Activated T-cell treated with anti-CD3 and anti-CD28 coated beads for 48 hours (primary cell): ENCODE results near the gene PCBP1.
"Not testable (repeated sequence)": the region's sequence is repeated elsewhere in the genome, so short reads cannot be mapped to it uniquely, and the experiment has no call there.

ENCODE experiments used
- DNase-seq: peaks from one replicate; pipeline ENCODE4 v3.0.0-alpha.2; 2020; ENCODE audit warnings: low read depth

PCBP1 gene

DNA sequence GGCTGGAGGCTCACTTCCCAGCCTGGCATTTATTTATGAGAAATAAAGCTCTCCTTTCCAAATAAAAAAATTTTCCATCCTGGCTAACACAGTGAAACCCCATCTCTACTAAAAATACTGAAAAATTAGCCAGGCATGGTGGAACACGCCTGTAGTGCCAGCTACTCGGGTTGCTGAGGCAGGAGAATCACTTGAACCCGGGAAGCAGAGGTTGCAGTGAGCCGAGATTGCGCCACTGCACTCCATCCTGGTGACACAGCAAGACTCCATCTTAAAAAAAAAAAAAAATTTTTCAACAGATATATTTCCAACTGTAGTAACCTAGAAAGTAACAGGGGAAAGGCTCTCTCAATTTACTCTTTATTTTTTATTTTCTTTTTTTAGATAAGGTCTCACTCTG, 6.1 kb upstream of the PCBP1 start:
- DNase-seq = no peak

DNA sequence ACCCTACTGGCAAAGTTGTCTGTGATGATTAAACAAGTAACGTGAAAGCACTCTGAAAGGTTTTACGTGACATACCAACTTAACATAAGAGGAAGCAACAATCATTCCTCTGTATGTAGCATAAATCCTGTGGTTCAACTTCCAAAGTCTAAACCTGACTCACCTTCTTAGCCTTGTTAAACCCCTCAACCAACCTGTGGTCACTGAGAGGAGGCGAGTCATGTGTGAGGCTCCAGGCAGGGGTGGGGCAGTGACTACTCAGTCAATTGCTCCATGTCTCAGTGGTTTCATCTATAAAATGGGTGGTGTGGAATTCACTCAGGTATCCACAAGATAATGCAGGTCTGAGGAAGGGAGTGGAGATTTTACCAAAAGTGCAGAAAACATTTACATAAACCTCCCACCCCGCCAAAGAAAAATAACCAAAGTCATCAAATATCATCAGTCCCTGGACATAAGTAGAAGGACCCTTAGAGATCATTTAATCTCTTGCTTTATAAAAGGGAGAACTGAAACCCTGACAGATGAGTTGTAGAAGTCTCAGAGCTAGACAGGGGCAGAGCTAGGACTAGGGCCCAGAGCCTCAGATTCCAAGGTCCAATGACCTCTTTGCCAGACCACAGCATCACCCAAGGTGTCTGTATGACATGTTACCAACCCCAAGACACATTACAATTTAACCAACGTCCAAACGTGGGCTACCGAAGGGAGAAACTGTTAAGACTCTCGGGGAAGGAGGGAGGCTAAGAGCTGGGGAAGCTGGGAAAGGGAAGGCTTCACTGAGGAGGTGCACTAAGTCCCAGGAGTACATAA, 3.7 kb upstream of the PCBP1 start:
- DNase-seq = peak; percentile 58

DNA sequence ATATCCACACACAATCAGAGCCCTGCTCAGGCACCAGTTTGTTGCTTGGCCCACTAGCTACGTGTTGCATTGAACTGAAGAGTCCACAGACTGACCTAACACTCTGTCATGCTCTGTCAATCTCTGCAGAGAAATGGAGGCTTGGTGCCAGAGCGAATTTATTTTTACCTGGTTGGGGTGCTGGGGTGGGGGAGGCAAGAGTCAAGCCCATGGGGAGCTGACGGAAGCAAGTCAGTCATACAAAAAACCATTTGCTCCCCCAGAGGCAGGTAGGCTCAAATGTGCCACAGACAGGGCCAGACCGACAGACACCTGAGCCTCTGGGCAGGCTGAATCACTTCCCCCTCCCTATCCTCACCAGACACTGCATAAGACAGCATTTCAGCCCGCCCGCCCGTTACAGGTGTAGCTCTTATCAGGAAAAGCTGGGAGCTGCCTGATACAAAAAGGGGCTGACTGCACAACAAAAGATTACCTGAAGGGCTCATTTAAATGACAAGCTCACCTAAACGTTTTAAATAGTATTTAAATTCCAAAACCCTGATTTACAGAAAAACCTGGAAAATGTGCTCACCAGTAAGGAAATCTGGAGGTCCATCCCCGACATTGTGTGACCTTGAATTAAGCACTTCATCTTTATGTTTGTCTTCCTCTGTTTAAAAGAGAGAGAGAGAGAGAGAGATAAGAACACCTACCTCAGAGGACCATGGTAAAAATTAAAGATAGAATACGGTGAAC, 2.1 kb upstream of the PCBP1 start:
- DNase-seq = peak; percentile 44

DNA sequence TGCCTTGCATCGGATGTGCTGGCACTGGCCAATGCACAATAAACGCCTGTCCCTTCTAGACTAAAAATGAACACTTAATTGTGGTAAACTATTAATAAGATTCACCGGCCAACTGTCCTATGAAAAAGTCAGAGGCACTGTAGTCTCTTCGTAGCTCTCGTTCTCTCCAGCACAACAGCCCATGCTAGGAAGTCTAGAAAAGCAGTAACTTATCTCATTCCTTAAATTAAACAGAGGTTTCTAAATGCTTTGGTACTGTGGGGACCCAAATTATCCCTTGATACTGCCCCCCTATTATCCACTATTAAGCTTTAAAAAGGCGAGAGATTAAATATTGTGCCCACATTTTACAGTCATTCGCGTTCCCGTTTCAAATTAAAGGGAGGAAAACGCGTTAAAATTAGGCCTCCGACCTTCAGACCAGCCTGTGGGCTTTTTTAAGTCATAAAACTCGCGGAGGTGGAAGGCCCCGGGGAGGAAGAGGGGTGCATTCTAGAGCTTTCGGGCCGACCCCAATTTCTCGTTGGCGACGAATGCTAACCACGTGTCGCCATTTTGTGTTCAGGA, 1.5 kb upstream of the PCBP1 start:
- no peak for DNase-seq

DNA sequence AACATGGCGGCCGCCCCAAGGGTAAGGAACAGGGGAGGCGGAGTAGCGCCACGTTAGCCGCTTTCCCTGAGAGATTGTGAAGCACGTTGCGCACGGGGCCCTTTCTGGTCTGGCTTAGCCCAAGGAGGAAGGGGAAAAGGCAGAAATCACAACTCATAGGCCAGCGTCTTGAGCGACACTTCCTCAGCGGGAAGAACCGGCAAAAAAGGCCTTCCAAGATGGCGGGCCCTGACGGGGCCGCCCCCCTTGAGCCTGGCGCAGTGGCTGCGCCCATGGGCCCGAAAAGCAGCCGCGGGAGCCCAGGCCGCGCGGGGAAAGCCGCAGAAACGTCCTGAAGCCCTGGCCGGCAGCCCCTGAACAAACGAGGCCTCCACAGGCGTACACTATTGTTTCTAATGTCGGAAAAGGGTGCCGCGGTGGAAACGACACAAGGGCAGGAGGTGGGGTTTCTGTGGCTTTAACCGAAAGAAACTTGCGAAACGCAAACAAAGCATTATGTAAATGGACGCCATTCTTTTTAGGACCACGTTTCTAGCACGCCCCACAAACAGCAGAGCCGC, 919 bp upstream of the PCBP1 start:
- peak; percentile 68 for DNase-seq

DNA sequence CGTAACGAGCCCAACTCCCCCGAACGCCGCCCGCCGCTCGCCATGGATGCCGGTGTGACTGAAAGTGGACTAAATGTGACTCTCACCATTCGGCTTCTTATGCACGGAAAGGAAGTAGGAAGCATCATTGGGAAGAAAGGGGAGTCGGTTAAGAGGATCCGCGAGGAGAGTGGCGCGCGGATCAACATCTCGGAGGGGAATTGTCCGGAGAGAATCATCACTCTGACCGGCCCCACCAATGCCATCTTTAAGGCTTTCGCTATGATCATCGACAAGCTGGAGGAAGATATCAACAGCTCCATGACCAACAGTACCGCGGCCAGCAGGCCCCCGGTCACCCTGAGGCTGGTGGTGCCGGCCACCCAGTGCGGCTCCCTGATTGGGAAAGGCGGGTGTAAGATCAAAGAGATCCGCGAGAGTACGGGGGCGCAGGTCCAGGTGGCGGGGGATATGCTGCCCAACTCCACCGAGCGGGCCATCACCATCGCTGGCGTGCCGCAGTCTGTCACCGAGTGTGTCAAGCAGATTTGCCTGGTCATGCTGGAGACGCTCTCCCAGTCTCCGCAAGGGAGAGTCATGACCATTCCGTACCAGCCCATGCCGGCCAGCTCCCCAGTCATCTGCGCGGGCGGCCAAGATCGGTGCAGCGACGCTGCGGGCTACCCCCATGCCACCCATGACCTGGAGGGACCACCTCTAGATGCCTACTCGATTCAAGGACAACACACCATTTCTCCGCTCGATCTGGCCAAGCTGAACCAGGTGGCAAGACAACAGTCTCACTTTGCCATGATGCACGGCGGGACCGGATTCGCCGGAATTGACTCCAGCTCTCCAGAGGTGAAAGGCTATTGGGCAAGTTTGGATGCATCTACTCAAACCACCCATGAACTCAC, 673 bp downstream of the PCBP1 start:
- peak; percentile 50 for DNase-seq

DNA sequence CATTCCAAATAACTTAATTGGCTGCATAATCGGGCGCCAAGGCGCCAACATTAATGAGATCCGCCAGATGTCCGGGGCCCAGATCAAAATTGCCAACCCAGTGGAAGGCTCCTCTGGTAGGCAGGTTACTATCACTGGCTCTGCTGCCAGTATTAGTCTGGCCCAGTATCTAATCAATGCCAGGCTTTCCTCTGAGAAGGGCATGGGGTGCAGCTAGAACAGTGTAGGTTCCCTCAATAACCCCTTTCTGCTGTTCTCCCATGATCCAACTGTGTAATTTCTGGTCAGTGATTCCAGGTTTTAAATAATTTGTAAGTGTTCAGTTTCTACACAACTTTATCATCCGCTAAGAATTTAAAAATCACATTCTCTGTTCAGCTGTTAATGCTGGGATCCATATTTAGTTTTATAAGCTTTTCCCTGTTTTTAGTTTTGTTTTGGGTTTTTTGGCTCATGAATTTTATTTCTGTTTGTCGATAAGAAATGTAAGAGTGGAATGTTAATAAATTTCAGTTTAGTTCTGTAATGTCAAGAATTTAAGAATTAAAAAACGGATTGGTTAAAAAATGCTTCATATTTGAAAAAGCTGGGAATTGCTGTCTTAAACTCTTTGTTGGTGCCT, 1.4 kb downstream of the PCBP1 start:
- DNase-seq = no peak

DNA sequence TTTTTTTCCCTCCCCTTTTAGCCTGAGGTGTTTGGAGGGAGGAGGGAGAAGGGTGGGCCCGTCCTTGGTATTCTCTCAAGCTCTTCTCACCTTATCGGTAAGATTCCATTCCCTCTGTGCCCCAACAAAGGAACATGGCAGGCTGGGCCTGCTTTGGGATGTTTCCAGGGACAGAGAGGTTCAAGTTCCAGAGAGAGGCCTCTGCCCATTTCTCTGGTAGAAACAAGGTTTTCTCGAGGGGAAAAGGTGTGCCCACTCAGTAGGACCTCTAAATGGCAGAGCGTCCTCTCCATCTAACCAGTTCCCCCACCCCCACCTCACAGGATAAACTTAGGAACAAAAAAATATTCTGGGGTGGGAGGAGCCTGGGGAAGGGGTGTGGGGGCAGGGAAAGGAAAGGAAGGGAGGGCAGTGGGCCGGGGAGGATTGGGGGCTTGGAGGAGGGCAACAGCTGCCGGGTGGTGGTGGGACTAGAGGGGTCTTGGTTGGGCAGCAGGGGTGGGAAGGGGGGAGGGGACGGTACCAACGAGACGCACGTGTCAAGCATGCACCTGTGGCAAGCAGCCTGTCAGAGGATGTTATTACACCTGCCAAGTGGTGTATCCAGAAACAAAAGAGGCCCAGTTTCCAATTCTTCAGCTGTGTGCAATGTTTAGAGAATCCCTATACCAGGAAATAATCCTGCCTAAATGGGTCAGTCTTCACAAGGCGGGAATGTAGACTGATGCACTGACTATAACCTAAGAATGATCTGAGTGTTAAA, 2.1 kb downstream of the PCBP1 start:
- no peak for DNase-seq

DNA sequence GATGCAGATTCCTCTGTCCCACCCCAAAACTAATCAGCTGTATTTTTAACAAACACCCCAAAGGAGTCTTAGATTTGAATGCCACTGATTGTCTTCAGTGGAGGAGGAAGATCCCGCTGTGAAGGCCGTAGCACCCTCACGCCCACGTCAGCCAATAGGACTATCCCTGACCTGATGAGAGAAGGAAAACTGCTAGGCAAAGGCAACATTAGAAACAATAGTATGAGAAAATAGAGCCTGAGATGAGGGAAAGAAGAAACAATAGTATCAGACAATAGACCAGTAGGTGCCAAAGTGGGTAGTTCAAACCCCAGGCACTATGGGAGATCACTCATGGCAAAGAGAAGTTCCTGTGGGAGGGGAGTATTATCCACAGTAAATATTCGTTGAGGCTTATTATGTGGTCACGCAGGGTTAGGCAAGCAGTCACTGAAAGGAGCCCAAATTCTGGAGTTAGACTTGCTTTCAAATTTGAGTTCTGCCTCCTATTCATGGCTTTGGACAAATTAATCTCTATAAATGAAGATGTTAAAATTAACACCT, 2.8 kb downstream of the PCBP1 start:
- no peak for DNase-seq

DNA sequence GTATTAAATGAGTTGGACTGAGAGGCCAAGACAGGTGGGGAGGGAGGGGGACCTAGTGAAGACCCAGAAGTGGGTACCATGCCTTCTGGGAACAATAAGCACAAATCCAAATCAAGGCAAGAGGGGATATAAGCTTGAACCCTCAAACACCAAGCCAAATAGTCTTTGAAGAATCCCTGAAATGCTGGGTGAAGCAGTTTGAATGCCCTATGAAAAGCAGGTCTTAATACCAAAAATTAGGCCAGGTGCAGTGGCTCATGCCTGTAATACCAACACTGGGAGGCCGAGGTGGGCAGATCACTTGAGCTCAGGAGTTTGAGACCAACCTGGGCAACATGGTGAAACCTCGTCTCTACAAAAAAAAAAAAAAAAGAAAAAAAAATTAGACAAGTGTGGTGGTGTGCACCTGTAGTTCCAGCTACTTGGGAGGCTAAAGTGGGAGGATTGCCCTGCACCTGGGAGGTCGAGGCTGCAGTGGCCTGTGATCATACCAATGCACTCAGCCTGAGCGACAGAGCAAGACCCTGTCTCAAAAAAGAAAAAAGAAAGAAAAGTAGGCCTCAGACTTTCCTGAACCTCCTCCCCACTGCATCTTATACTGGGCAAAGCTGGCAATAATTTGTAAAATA, 3.5 kb downstream of the PCBP1 start:
- no peak for DNase-seq

DNA sequence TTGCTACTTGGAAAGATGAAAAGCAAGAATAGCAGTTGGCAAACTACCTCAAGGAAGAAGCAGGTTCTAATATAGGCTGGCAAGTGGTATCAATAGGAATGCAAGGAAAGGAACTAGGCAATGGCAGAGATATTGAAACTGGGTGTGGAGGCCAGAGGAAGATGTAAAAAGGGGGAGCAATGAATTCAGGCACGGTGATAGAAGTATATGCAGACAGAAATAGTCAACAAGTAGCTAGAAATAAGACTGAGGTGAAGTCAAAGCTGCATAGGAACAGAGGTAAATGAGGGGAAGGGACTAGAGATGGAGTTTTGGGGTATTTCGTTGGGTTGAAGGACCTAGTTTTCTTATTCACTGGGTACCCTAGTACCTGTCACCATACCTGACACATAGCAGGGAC, 4.1 kb downstream of the PCBP1 start:
- DNase-seq = no peak

DNA sequence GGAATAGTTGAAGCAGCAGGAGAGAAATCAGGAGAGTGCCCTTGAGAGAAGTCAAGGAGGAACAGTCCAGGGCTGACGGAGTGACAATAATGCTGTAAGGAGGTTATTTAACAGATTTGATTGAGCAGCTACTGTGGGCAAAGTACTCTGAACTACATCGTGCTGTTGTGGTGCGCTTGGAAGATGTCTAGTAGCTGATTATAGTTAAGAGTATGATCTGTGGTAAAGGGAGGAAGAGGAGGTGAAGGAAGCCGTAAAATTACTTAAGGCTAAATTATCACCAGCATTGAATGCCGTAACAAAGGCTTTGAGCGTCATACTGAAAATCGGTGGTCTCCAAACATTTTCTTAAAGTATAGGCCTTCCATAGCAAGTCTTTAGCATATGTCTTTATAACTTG, 4.5 kb downstream of the PCBP1 start:
- DNase-seq = no peak

DNA sequence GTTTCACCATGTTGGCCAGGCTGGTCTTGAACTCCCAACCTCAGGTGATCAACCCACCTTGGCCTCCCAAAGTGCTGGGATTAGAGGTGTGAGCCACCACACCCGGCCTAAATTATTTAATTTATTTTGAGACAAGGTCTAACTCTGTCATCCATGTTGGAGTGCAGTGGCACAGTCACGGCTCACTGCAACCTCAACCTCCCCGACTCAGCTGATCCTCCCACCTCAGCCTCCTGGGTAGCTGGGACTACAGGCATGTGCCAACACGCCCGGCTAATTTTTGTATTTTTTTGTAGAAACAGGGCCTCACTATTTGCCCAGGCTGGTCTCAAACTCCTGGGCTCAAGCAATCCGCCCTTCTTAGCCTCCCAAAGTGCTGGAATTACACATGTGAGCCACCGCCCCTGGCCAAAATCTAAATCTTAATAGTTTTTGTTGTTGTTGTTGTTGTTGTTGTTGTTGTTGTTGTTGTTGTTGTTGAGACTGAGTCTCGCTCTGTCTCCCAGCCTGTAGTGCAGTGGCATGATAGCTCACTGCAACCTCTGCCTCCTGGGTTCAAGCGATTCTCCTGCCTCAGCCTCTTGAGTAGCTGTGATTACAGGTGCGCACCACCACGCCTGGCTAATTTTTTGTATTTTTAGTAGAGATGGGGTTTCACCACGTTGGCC, 5.4 kb downstream of the PCBP1 start:
- DNase-seq = not testable (repeated sequence)

DNA sequence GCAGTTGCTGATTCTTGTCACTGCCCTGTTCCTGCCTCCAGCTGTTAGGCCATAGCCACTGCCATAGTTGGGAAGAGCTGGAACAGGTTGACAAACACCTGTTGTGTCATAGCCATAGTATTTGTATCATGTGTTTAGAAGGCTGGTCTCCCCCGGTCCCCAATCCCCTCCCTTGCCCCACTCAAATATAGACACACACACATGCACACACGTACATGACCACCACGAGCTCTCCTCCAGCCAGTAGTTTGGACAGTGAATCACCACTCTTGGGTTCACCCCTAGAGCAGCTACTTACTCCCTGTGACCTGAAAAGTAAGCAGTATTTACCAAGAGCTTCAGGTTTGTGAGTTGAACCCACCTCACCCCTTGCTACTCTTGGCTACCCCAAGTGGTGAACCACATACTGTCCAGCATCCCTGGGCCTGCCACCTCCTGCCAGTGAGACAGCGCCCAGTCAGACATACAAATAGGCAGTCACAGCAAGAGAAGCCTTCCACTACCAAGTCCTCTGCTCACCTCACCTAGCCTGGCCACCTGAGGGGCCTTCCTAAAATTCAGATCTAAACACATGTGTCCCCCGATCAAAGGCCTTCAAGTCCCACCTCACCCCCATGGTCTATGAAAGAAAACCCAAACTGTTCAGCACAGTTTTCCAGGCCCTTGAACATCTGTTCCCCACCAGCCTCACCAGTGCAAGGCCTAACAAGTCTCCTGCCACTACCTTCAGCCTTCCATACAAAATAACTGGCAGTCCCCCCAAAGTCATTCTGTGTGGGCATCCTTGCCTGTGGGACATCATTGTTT, 7.1 kb downstream of the PCBP1 start:
- DNase-seq = no peak

DNA sequence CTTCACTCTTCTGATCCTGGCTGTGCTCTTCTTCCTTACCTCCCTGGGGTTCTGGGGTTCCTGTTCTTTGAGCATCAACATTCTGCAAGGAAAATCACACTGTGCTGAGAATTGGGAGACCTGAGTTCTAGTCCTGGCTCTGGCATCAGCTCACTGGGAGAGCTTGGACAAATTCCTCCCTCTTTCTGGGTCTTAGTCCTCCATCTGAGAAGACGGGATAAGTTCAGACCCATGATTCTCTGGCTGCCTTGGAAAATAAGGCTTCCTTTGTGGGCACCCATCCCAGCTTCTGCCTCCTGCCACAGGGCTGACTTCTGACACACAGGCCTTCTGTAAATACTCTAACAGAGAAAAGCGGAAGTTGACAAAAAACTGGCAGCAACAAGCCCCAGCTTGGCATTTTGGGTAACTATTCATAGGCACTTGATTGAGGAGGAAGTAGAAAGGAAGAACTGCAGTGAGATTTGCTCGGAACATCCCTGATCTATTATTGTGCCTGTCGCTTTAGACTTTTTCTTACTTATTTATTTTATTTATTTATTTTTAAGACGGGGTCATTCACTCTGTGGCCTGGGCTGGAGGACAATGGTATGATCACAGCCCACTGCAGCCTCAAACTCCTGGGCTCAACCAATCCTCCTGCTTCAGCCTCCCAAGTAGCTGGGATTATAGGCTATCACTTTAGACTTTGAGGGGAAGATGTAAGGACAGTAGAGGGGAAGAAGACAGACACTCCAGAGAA, 7.9 kb downstream of the PCBP1 start:
- DNase-seq = no peak

DNA sequence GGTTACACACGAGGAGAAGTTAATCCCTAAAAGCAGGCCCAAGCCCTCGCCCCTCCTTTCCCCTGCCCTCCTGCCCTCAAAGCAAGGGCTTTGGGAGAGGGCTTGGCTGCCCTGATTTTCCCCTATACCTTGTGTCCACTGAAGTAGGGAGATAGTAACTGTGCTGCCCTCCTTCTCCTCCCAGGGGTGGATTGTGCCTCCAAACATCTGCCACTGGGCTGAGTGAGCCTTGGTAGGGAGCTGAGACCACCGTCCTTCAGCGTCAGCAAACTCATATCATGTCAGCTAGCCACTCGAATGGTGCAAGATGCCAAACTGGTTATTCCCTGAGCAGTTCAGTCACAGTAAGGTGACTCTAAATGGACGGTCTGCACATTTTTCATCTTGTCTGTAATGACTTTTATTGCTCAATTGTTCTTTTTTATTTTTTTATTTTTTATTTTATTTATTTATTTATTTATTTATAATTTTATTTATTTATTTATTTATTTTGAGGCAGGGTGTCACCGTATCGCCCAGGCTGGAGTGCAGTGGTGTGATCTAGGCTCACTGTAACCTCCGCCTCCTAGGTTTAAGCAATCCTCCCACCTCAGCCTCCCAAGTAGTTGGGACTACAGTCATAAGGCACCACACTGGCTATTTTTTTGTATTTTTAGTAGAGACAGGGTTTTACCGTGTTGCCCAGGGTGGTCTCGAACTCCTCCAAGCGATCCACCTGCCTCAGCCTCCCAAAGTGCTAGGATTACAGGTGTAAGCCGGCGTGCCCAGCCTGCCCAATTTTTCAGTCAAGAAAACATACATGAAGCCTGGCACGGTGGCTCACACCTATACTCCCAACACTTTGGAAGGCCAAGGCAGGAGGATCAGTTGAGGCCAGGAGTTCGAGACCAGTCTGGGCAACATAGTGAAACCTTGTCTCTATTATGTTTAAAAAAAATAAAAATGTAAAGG, 8.7 kb downstream of the PCBP1 start:
- DNase-seq = no peak

DNA sequence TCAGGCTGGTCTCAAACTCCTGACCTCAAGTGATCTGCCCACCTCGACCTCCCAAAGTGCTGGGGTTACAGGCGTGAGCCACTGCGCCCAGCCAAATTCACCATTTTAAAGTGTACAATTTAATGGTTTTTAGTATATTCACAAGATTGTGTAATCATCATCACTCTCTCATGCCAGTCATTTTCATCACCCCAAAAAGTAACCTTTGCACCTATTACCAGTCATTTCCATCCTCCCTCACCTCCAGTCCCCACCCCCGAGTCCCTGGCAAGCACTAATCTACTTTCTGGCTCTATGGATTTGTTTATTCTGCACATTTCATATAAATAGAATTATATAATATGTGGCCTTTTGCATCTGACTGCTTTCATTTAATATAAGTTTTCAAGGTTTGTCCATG, 10.8 kb downstream of the PCBP1 start:
- DNase-seq = no peak
